CD4-positive, alpha-beta T cell treated with Interleukin-15 for 1 hour (primary cell): ENCODE measurements around the gene ACY1.
A peak's percentile ranks its signal among the peaks of the same experiment; 100 is the strongest.

Experiments used
- DNase-seq: peaks from one replicate; pipeline ENCODE4 v3.0.0-alpha.2; 2020

ACY1 gene

GRCh38 chr3:51966486-51966885, 16.8 kb upstream of the ACY1 start:
- DNase-seq: no peak

GRCh38 chr3:51966922-51967383, 16.4 kb upstream of the ACY1 start:
- DNase-seq: no peak

GRCh38 chr3:51967384-51968169, 15.8 kb upstream of the ACY1 start, which contains the start of gene PCBP4:
Gene PCBP4 (minus strand): TSS chr3:51967454. CDS start chr3:51961240, 6,214 bp downstream.
- DNase-seq: no peak

GRCh38 chr3:51968170-51968775, 15.1 kb upstream of the ACY1 start:
- DNase-seq: no peak

- no peak for DNase-seq
These were observed 14.3 kb upstream of the ACY1 start for GRCh38 chr3:51968883-51969678.

GRCh38 chr3:51969841-51970240, 13.5 kb upstream of the ACY1 start:
- DNase-seq: no peak

- no peak for DNase-seq
These were observed 12.6 kb upstream of the ACY1 start for GRCh38 chr3:51970606-51971300.

- no peak for DNase-seq
These were observed 12.0 kb upstream of the ACY1 start for GRCh38 chr3:51971350-51971749.

GRCh38 chr3:51974277-51974962, 8.9 kb upstream of the ACY1 start:
- DNase-seq: no peak

GRCh38 chr3:51974963-51975851, 8.1 kb upstream of the ACY1 start, which contains the start of gene ABHD14A:
Gene ABHD14A (plus strand): TSS chr3:51975064. CDS start chr3:51975136, 72 bp downstream.
- DNase-seq: peak; percentile 80

- DNase-seq: peak; percentile 27
These were observed 7.3 kb upstream of the ACY1 start for GRCh38 chr3:51975852-51976549.

GRCh38 chr3:51977446-51978142, 5.7 kb upstream of the ACY1 start:
- no peak for DNase-seq

- no peak for DNase-seq
These were observed 5.2 kb upstream of the ACY1 start for GRCh38 chr3:51978143-51978502.

GRCh38 chr3:51980253-51980652, 3.1 kb upstream of the ACY1 start:
- DNase-seq: no peak

- DNase-seq: peak; percentile 34
These were observed 940 bp upstream of the ACY1 start for GRCh38 chr3:51982352-51982837.

- no peak for DNase-seq
These were observed 388 bp downstream of the ACY1 start for GRCh38 chr3:51983578-51984268.

- no peak for DNase-seq
These were observed 923 bp downstream of the ACY1 start for GRCh38 chr3:51984269-51984647.

GRCh38 chr3:51985063-51985462, 1.7 kb downstream of the ACY1 start:
- DNase-seq: no peak
